Heart right ventricle (tissue), 16 donors: ENCODE data around the gene LILRB2. TPM values are rescaled to one million over a fixed set of nuclear protein-coding genes. Genes with fewer than 3 reads are reported as not detected.
"Not testable (repeated sequence)": the region's sequence is repeated elsewhere in the genome, so short reads cannot be mapped to it uniquely, and the experiment has no call there.

ENCODE experiments used
- ATAC-seq, 8 donors: fragments of 200-7000 bp; cut with Tn5 transposase; one replicate each; pipeline ENCODE4 v1.9.1; 2020; ENCODE audit warnings: mild to moderate bottlenecking in 8 of 8, moderate library complexity in 8 of 8, moderate number of reproducible peaks in 1 of 8
- DNase-seq, 2 donors: peaks; one replicate each; pipeline ENCODE4 v3.0.0-alpha.2; 2020
- H3K27ac ChIP-seq, 10 donors: fragments of 200-600 bp; sonication (generic) in 2 of 10; one replicate each; pipeline versions ENCODE4 v1.5.0 to v1.8.0; 2020 to 2022; ENCODE audit warnings: mild to moderate bottlenecking in 3 of 10
- H3K27me3 ChIP-seq, 7 donors: fragments of 200-600 bp; one replicate each; pipeline ENCODE4 v1.8.0; 2021 to 2022; ENCODE audit warnings: mild to moderate bottlenecking in 2 of 7
- H3K36me3 ChIP-seq, 9 donors: fragments of 200-600 bp; sonication (generic) in 1 of 9; one replicate each; pipeline versions ENCODE4 v1.5.0 to v1.8.0; 2020 to 2022; ENCODE audit warnings: mild to moderate bottlenecking in 2 of 9
- H3K4me1 ChIP-seq, 9 donors: fragments of 200-600 bp; sonication (generic) in 1 of 9; one replicate each; pipeline versions ENCODE4 v1.5.0 to v1.8.0; 2020 to 2022; ENCODE audit warnings: mild to moderate bottlenecking in 4 of 9
- H3K4me3 ChIP-seq, 10 donors: fragments of 200-600 bp; sonication (generic) in 2 of 10; one replicate each; pipeline versions ENCODE4 v1.5.0 to v1.8.0; 2020 to 2022; ENCODE audit warnings: mild to moderate bottlenecking in 7 of 10, moderate library complexity in 2 of 10
- H3K9me3 ChIP-seq, 11 donors: fragments of 200-600 bp in 10 of 11; sonication (generic) in 2 of 11; one replicate each; pipeline versions ENCODE4 v1.5.0 to v1.8.0; 2013 to 2022; ENCODE audit warnings: mild to moderate bottlenecking in 2 of 11, control low read depth in 1 of 11, moderate library complexity in 1 of 11
- CTCF ChIP-seq, 9 donors: fragments of 200-600 bp; sonication (generic) in 2 of 9; IDR thresholded peaks; one replicate each; pipeline versions ENCODE4 v1.5.0 to v1.8.0; 2021 to 2022; ENCODE audit warnings: antibody characterized with exemption in 9 of 9, mild to moderate bottlenecking in 5 of 9, moderate library complexity in 1 of 9
- WGBS, 2 donors: extraction: QIAGEN DNeasy Blood & Tissue Kit; methylation state at CpG; one replicate each; pipeline ENCODE4 v1.1.7; 2013; ENCODE audit warnings: inconsistent platforms in 1 of 2; 5-methylcytosine and 5-hydroxymethylcytosine counted together
- intact Hi-C, 10 donors: fragments of 100-400 bp; cut with DNase I; formaldehyde crosslinking; loops; one replicate each; pipeline versions ENCODE4 v1.11.1 to v1.14.2; 2022
- polyA plus RNA-seq, 2 donors: library from polyadenylated mRNA; stranded (reverse); fragments of 200-250 nt; gene quantifications; one replicate each; pipeline ENCODE4 v1.2.3, GENCODE V29; 2013
- total RNA-seq, 10 donors: library from RNA; stranded (reverse); fragmentation: NEBNext Ultra II Directional in 3 of 10; extraction: Animal tissue kit (Norgen Biotek cat#: 25700) in 3 of 10; gene quantifications; one replicate each; pipeline versions ENCODE4 v1.2.1 to v1.2.4, GENCODE V29; 2021 to 2023
- donor health status: Arrhythmogenic right ventricular cardiomyopathy.
- donor health status: ischemic (EF 13 %, LVEDD 7.1; RV severe dilation, severe dysfunction).
- donor health status: healthy with polysubstance abuse.
- donor health status: DM: no; HTN: yes; CAD: no.
- donor health status: DM: no; HTN: no; CAD: no.
- donor health status: ischemic (EF 25% LVEDD 6.9; RV normal size, moderate dysfunction).
- donor health status: ischemic (EF 25% LVEDD 5.7; RV mildly dilated, moderate dysfunction).
- donor health status: healthy.
- donor health status: DM: yes; HTN: yes; CAD: no.
- donor health status: Ischemic cardiomyopathy.
- donor health status: ischemic (EF 35%, LVEDD 5.7; RV mildly dilated, moderate dysfunction).
- donor health status: nonischemic (EF 11% LVEDD 7.7; RV severe dilation, severe dysfunction).
- donor health status: DM: yes; HTN: yes; CAD: no.
- donor health status: PGD.
- donor health status: ischemic (EF 29% LVEDD 5.4; RV normal size, mild dysfunction).
- donor health status: nonischemic (EF 23%, LVEDD 6.1; RV moderate dilation, normal function).

LILRB2 gene
- total and polyA plus RNA-seq, 12 donors: 1.1 to 20.1 (median 2.4) TPM

GRCh38 chr19:54287456-54287855 lies 6.5 kb upstream of the LILRB2 start:
- no peaks in the 10 kb centered on the region for H3K9me3 ChIP-seq
- WGBS, 2 donors: 72 to 79% methylated on average over 4 of the region's 4 CpGs
- intact Hi-C loops: no loop called here
- no peak overlapping the region for H3K4me3 ChIP-seq
- DNase-seq: no peak
- TF ChIP-seq CTCF (IDR thresholded peaks at IDR 0.05): no peak
- peaks cover 0 to 24% (median 0%) of the 10 kb centered on the region in 9 donors for H3K4me1 ChIP-seq
- H3K36me3 ChIP-seq: no peaks in the 10 kb centered on the region
- H3K27ac ChIP-seq: no peak overlapping the region
- H3K27me3 ChIP-seq: peaks cover 0 to 19% (median 14%) of the 10 kb centered on the region in 7 donors
- no peak for ATAC-seq

- intact Hi-C loops, H3K27ac ChIP-seq, ATAC-seq, DNase-seq, H3K9me3 ChIP-seq, H3K36me3 ChIP-seq, H3K4me3 ChIP-seq: not testable (repeated sequence)
- peaks cover 0 to 28% (median 21%) of the 10 kb centered on the region in 7 donors for H3K27me3 ChIP-seq
- WGBS, 2 donors: 70 to 81% methylated on average over 3 to 10 of the region's 10 CpGs
- H3K4me1 ChIP-seq: peaks cover 0 to 36% (median 0%) of the 10 kb centered on the region in 9 donors
Measured at GRCh38 chr19:54286283-54286682, 5.4 kb upstream of the LILRB2 start.

GRCh38 chr19:54285427-54286056 lies 4.6 kb upstream of the LILRB2 start:
- intact Hi-C loops, DNase-seq, H3K27ac ChIP-seq, H3K4me3 ChIP-seq, H3K36me3 ChIP-seq, H3K9me3 ChIP-seq: not testable (repeated sequence)
- ATAC-seq: peak in 4 of 8 donors; percentile 30 to 55 (median 36)
- Histone ChIP-seq H3K27me3 (peaks cover 0 to 33% (median 22%) of the 10 kb centered on the region in 7 donors), H3K4me1 (peaks cover 0 to 38% (median 0%) of the 10 kb centered on the region in 9 donors)
- 64 to 74% methylated on average over 9 to 11 of the region's 12 CpGs for WGBS, 2 donors

GRCh38 chr19:54282686-54283470 lies 2.0 kb upstream of the LILRB2 start:
- intact Hi-C loops: no loop called here
- H3K9me3 ChIP-seq: no peaks in the 10 kb centered on the region
- WGBS, 2 donors: 37 to 43% methylated on average over 9 of the region's 9 CpGs
- H3K36me3 ChIP-seq: peaks cover 0 to 5% (median 0%) of the 10 kb centered on the region in 9 donors
- no peak overlapping the region for H3K4me3 ChIP-seq
- peaks cover 0 to 36% (median 0%) of the 10 kb centered on the region in 9 donors for H3K4me1 ChIP-seq
- ATAC-seq (no peak), DNase-seq (no peak)
- peaks cover 0 to 46% (median 25%) of the 10 kb centered on the region in 7 donors for H3K27me3 ChIP-seq
- no peak for TF ChIP-seq CTCF (IDR thresholded peaks at IDR 0.05)
- peak overlapping the region in 1 of 10 donors; percentile 90 for H3K27ac ChIP-seq

GRCh38 chr19:54281729-54282075 lies 792 bp upstream of the LILRB2 start:
- ATAC-seq, intact Hi-C loops, H3K9me3 ChIP-seq, DNase-seq, H3K36me3 ChIP-seq, H3K4me3 ChIP-seq: not testable (repeated sequence)
- Histone ChIP-seq H3K27me3 (peaks cover 0 to 54% (median 26%) of the 10 kb centered on the region in 7 donors), H3K27ac (peak overlapping the region in 1 of 10 donors; percentile 90), H3K4me1 (peaks cover 0 to 38% (median 0%) of the 10 kb centered on the region in 9 donors)
- WGBS, 2 donors: 75 to 85% methylated on average over 5 of the region's 5 CpGs

GRCh38 chr19:54280441-54280840 lies 469 bp downstream of the LILRB2 start:
- Histone ChIP-seq H3K36me3 (peaks cover 0 to 17% (median 0%) of the 10 kb centered on the region in 9 donors), H3K27me3 (peaks cover 0 to 60% (median 28%) of the 10 kb centered on the region in 7 donors), H3K4me3 (peak overlapping the region in 6 of 10 donors; percentile 17 to 53 (median 22)), H3K27ac (peak overlapping the region in 6 of 10 donors; percentile 13 to 90 (median 34)), H3K4me1 (peaks cover 0 to 38% (median 0%) of the 10 kb centered on the region in 9 donors)
- intact Hi-C loops, H3K9me3 ChIP-seq, DNase-seq: not testable (repeated sequence)
- WGBS, 2 donors: 66 to 67% methylated on average over 10 of the region's 10 CpGs
- ATAC-seq: peak; percentile 46 to 68 (median 61)

- H3K27me3 ChIP-seq: peaks cover 0 to 62% (median 28%) of the 10 kb centered on the region in 7 donors
- H3K9me3 ChIP-seq, intact Hi-C loops, DNase-seq, ATAC-seq: not testable (repeated sequence)
- H3K27ac ChIP-seq: peak overlapping the region in 5 of 10 donors; percentile 13 to 90 (median 41)
- 31 to 48% methylated on average over 4 of the region's 4 CpGs for WGBS, 2 donors
- peak overlapping the region in 6 of 10 donors; percentile 17 to 53 (median 22) for H3K4me3 ChIP-seq
- peaks cover 0 to 38% (median 0%) of the 10 kb centered on the region in 9 donors for H3K4me1 ChIP-seq
- peaks cover 0 to 17% (median 0%) of the 10 kb centered on the region in 9 donors for H3K36me3 ChIP-seq
Measured at GRCh38 chr19:54280025-54280424, 885 bp downstream of the LILRB2 start.
